Right lobe of liver (tissue), 6 donors: ENCODE data around the gene TSC1. TPM values are rescaled to one million over a fixed set of nuclear protein-coding genes. Genes with fewer than 3 reads are reported as not detected.

ENCODE experiments used
- ATAC-seq, 4 donors: fragments of 200-7000 bp; cut with Tn5 transposase; one replicate each; pipeline ENCODE4 v1.9.1; 2020; ENCODE audit warnings: mild to moderate bottlenecking in 4 of 4, moderate library complexity in 4 of 4
- DNase-seq, 3 donors: peaks; one replicate each; pipeline ENCODE4 v3.0.0-alpha.2; 2020
- H3K27ac ChIP-seq, 3 donors: fragments of 200-600 bp; one replicate each; pipeline ENCODE4 v1.8.0; 2022
- H3K27me3 ChIP-seq, 2 donors: fragments of 200-600 bp; one replicate each; pipeline ENCODE4 v1.8.0; 2022
- H3K36me3 ChIP-seq, 4 donors: fragments of 200-600 bp; sonication (generic) in 1 of 4; one replicate each; pipeline versions ENCODE4 v1.5.1 to v1.8.0; 2017 to 2022; ENCODE audit warnings: control low read depth in 1 of 4
- H3K4me1 ChIP-seq, 4 donors: fragments of 200-600 bp; sonication (generic) in 1 of 4; one replicate each; pipeline versions ENCODE4 v1.5.1 to v1.8.0; 2017 to 2022; ENCODE audit warnings: control low read depth in 1 of 4
- H3K4me3 ChIP-seq, 3 donors: fragments of 200-600 bp; one replicate each; pipeline ENCODE4 v1.8.0; 2022
- H3K9me3 ChIP-seq, 4 donors: fragments of 200-600 bp; sonication (generic) in 1 of 4; one replicate each; pipeline versions ENCODE4 v1.5.1 to v1.8.0; 2017 to 2022; ENCODE audit warnings: control low read depth in 1 of 4
- CTCF ChIP-seq, 4 donors: fragments of 200-600 bp in 3 of 4; fragments of 450-650 bp in 1 of 4; IDR thresholded peaks; one replicate each; pipeline versions ENCODE4 v1.5.1 to v1.8.0; 2016 to 2022; ENCODE audit warnings: antibody characterized with exemption in 4 of 4, mild to moderate bottlenecking in 2 of 4
- POLR2A ChIP-seq: fragments of 450-650 bp; IDR thresholded peaks from one replicate; pipeline ENCODE4 v1.6.1; 2017; ENCODE audit warnings: antibody characterized with exemption, mild to moderate bottlenecking
- WGBS: methylation state at CpG from one replicate; pipeline ENCODE4 v1.1.6; 2018; ENCODE audit warnings: low coverage, low lambda C conversion rate; ENCODE audit not compliant: insufficient coverage; ENCODE audit errors: missing lambda C conversion rate; 5-methylcytosine and 5-hydroxymethylcytosine counted together
- intact Hi-C, 2 donors: fragments of 100-400 bp; cut with DNase I; formaldehyde crosslinking; loops; one replicate each; pipeline versions ENCODE4 v1.11.2 to v1.14.1; 2022
- total RNA-seq, 6 experiments: library from RNA; depleted of rRNA in 2 of 6; stranded (reverse); fragments of >200 nt in 2 of 6; fragmentation: NEBNext Ultra II Directional in 3 of 6; extraction: Animal tissue kit (Norgen Biotek cat#: 25700) in 3 of 6; gene quantifications; one replicate each; pipeline versions ENCODE4 v1.1.0 to v1.2.4, GENCODE V29; 2016 to 2023
- donor health status: DM: no; HTN: yes; CAD: no.
- donor health status: DM: no; HTN: no; CAD: no.
- donor health status: DM: no; HTN: no; CAD: no.
- donor health status: DM: no; HTN: yes; CAD: no.
- donor health status: DM: no; HTN: yes; CAD: no.

Gene TSC1
- total RNA-seq, 6 experiments from 2014 or later = 14.2 to 22.8 (median 18.3) TPM

- intact Hi-C loops = no loop called here
- Histone ChIP-seq H3K27me3 (no peaks in the 10 kb centered on the region), H3K27ac (no peak overlapping the region), H3K4me1 (no peaks in the 10 kb centered on the region), H3K4me3 (no peak overlapping the region), H3K9me3 (no peaks in the 10 kb centered on the region), H3K36me3 (no peaks in the 10 kb centered on the region)
- ATAC-seq (no peak), DNase-seq (no peak)
- 46% methylated on average over 5 of the region's 11 CpGs for whole genome bisulfite sequencing
- TF ChIP-seq POLR2A (no peak), CTCF (IDR thresholded peaks at IDR 0.05) (no peak)
Observed at GRCh38 chr9:132983491-132984201, 39.2 kb upstream of the TSC1 start.

- intact Hi-C loops = no loop called here
- 22% methylated on average over 6 of the region's 8 CpGs for WGBS
- Histone ChIP-seq H3K27ac (no peak overlapping the region), H3K27me3 (no peaks in the 10 kb centered on the region), H3K36me3 (no peaks in the 10 kb centered on the region), H3K4me1 (no peaks in the 10 kb centered on the region), H3K9me3 (no peaks in the 10 kb centered on the region), H3K4me3 (no peak overlapping the region)
- ATAC-seq (no peak), DNase-seq (no peak)
- TF ChIP-seq CTCF (IDR thresholded peaks at IDR 0.05) (no peak), POLR2A (no peak)
Observed at GRCh38 chr9:132982458-132982857, 38.0 kb upstream of the TSC1 start.

GRCh38 chr9:132980157-132980556 is 35.7 kb upstream of the TSC1 start:
- DNase-seq (no peak), ATAC-seq (no peak)
- Histone ChIP-seq H3K9me3 (no peaks in the 10 kb centered on the region), H3K4me1 (no peaks in the 10 kb centered on the region), H3K27ac (no peak overlapping the region), H3K4me3 (no peak overlapping the region), H3K36me3 (no peaks in the 10 kb centered on the region), H3K27me3 (no peaks in the 10 kb centered on the region)
- intact Hi-C loops = no loop called here
- TF ChIP-seq POLR2A = no peak
- TF ChIP-seq CTCF (IDR thresholded peaks at IDR 0.05) = no peak
- 40% methylated on average over 5 of the region's 5 CpGs for WGBS

- H3K4me3 ChIP-seq = no peak within 1 kb of the TSS
- ATAC-seq = peak in 1 of 4 donors; percentile 22
Observed at GRCh38 chr9:132978451-132979131, 34.2 kb upstream of the TSC1 start, which contains the start of gene GFI1B. GFI1B (plus strand) TSS chr9:132978694; CDS start chr9:132986679, 7,985 bp downstream.

More at GRCh38 chr9:132978451-132979131, 34.2 kb upstream of the TSC1 start, which contains the start of gene GFI1B:
- Histone ChIP-seq H3K36me3 (no peaks in the 10 kb centered on the region), H3K9me3 (no peaks in the 10 kb centered on the region), H3K4me1 (no peaks in the 10 kb centered on the region), H3K27ac (no peak within 1 kb of the TSS), H3K27me3 (no peaks in the 10 kb centered on the region)
- TF ChIP-seq CTCF (IDR thresholded peaks at IDR 0.05) (no peak), POLR2A (no peak)
- DNase-seq = no peak
- WGBS = 9% methylated on average over 22 of the region's 26 CpGs
- intact Hi-C loops = no loop called here
